ENCODE results near the gene USP31.

Gene USP31

GRCh38 chr16:23092801-23093117 lies 56.5 kb downstream of the USP31 start:
- no peak for DNase-seq (ENCODE audit: low read depth)
- no peak overlapping the region for H3K4me3 ChIP-seq (ENCODE audit: control insufficient read depth, low read depth, low read length)

DNA sequence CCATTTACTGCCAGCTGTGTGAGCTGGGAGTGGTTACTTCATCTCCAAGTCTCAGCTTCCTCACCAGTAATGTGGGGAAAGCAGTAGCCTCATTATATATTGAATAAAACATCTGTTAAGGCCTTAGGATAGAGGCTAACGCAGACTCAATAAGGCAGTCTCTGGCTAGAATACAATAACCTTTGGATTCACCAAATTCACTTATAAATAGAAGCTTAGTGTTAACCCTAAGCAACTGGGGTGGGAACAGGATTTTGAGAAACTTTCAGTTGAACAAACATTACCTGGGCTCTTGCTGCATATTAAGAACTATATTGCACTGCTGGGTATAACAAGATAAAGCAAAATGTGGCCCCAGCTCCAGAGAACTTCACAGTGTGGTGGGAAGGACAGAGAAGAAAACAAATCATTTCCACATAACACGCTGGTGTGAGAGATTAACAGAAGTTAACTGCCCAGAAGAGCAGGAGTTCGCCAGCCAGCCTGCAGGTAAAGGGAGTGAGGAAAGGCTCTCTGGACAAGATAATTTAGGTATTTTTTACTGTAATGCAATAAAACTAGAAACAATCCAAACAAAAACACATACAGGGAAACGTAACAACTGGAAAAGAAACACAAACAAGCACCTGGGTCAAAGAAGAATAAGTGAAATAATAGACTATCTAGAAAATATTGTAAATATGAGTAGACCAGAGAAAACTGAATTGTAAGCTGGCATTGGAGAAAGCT lies 57.0 kb downstream of the USP31 start:
- no peak overlapping the region for H3K4me3 ChIP-seq (ENCODE audit: control insufficient read depth, low read depth, low read length)
- no peak for DNase-seq (ENCODE audit: low read depth)
- no peak for TF ChIP-seq CTCF (IDR thresholded peaks at IDR 0.05; ENCODE audit: control insufficient read depth, insufficient read depth, low read depth, low read length, missing control alignments)

More at GRCh38 chr16:23092801-23093117, 56.5 kb downstream of the USP31 start:
- TF ChIP-seq CTCF (IDR thresholded peaks at IDR 0.05; ENCODE audit: control insufficient read depth, insufficient read depth, low read depth, low read length, missing control alignments), result no peak

- no peak overlapping the region for H3K4me3 ChIP-seq (ENCODE audit: control insufficient read depth, low read depth, low read length)
- no peak for DNase-seq (ENCODE audit: low read depth)
- TF ChIP-seq CTCF (IDR thresholded peaks at IDR 0.05; ENCODE audit: control insufficient read depth, insufficient read depth, low read depth, low read length, missing control alignments), result no peak
Observed at GRCh38 chr16:23089111-23089510, 60.1 kb downstream of the USP31 start.

DNA sequence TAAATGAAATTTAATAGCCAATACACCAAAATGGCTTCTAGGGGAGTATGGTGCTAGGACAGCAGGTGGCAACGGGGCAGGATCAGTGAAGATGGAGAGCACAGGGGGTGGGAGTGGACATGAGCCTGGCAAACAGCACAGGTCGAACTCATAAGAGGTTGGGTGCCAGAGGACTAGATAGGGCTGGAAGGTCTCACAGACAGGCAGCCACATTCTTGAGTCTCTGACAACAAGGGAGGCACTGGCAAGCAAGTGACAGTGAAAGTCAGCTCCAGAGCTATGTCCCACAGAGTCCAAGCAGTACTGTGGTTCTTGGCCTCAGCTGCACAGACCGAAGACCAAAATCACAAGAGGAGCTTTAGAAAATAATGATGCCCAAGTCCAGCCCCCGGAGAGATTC lies 61.2 kb downstream of the USP31 start:
- no peak overlapping the region for H3K4me3 ChIP-seq (ENCODE audit: control insufficient read depth, low read depth, low read length)
- DNase-seq (ENCODE audit: low read depth), result no peak
- TF ChIP-seq CTCF (IDR thresholded peaks at IDR 0.05; ENCODE audit: control insufficient read depth, insufficient read depth, low read depth, low read length, missing control alignments), result no peak

- no peak overlapping the region for H3K4me3 ChIP-seq (ENCODE audit: control insufficient read depth, low read depth, low read length)
- no peak for TF ChIP-seq CTCF (IDR thresholded peaks at IDR 0.05; ENCODE audit: control insufficient read depth, insufficient read depth, low read depth, low read length, missing control alignments)
Observed at GRCh38 chr16:23085949-23086348, 63.3 kb downstream of the USP31 start.

DNA sequence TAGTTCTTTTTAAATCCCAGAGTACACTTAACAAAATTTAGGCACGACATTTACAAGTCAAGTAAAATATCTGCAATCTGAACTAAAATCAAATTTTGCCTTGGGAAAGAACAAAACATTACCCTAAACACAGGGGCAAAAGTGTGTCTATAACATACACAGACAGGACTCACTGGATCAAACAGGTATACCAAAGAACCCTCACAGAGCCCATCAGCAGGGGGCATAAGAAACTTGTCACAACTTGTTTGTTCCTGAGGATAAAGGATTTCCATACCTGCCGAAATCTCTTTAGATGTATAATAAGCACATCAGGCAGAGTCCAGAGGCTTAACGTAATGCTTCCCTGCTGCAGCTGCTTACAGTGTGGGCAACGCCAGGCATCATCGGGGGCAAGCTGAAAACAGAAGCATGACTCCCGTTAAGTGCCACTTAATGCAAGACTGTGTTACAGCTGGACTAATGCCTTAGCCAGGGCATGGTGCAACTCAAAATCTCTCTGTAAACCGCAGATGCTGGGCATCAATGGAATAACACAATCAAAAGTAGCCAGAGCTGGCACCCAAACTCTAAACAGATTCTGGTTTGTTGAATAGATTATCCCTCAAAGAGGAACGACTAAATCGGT lies 67.0 kb downstream of the USP31 start:
- DNase-seq (ENCODE audit: low read depth), result no peak
- no peak for TF ChIP-seq CTCF (IDR thresholded peaks at IDR 0.05; ENCODE audit: control insufficient read depth, insufficient read depth, low read depth, low read length, missing control alignments)
- no peak overlapping the region for H3K4me3 ChIP-seq (ENCODE audit: control insufficient read depth, low read depth, low read length)

More at GRCh38 chr16:23085949-23086348, 63.3 kb downstream of the USP31 start:
- DNase-seq (ENCODE audit: low read depth), result no peak
